ENCODE measurements around the gene TOMM22. TPM values are rescaled to one million over a fixed set of nuclear protein-coding genes. Genes with fewer than 3 reads are reported as not detected.
"Not testable (repeated sequence)": the region's sequence is repeated elsewhere in the genome, so short reads cannot be mapped to it uniquely, and the experiment has no call there.

TOMM22 gene
- 243 TPM for polyA plus RNA-seq (2012; ENCODE audit: insufficient read depth, insufficient read length, low read depth)

GRCh38 chr22:38681582-38682335 is at the start of gene TOMM22:
TSS of gene TOMM22 (plus strand) at chr22:38681957. CDS start at chr22:38681979, 22 bp downstream.
- DNase-seq, result peak; percentile 93
- Histone ChIP-seq H3K4me3 (ENCODE audit: low read depth, low read length) (peak within 1 kb of the TSS; percentile 100), H3K4me1 (no peaks in the 10 kb centered on the region), H3K27me3 (no peaks in the 10 kb centered on the region), H3K9me3 (no peaks in the 10 kb centered on the region), H3K36me3 (peaks cover 37% of the 10 kb centered on the region)
- TF ChIP-seq CTCF (IDR thresholded peaks at IDR 0.05; ENCODE audit: low read depth, low read length), result peak; percentile 65

- TF ChIP-seq CTCF (IDR thresholded peaks at IDR 0.05; ENCODE audit: low read depth, low read length), result no peak
- H3K27me3 ChIP-seq, result no peaks in the 10 kb centered on the region
- no peaks in the 10 kb centered on the region for H3K9me3 ChIP-seq
- no peaks in the 10 kb centered on the region; the same call in 1 of the 2 replicates for H3K36me3 ChIP-seq
- no peaks in the 10 kb centered on the region for H3K4me1 ChIP-seq
- no peak overlapping the region for H3K4me3 ChIP-seq (ENCODE audit: low read depth, low read length)
- no peak for DNase-seq
Observed at GRCh38 chr22:38632528-38632927, 49.2 kb upstream of the TOMM22 start.

GRCh38 chr22:38638216-38638615 is 43.5 kb upstream of the TOMM22 start:
- Histone ChIP-seq H3K4me1 (no peaks in the 10 kb centered on the region), H3K9me3 (no peaks in the 10 kb centered on the region; the same call in 1 of the 2 replicates), H3K27me3 (no peaks in the 10 kb centered on the region), H3K4me3 (ENCODE audit: low read depth, low read length) (no peak overlapping the region), H3K36me3 (no peaks in the 10 kb centered on the region)
- no peak for TF ChIP-seq CTCF (IDR thresholded peaks at IDR 0.05; ENCODE audit: low read depth, low read length)
- no peak for DNase-seq

- Histone ChIP-seq H3K4me1 (no peaks in the 10 kb centered on the region), H3K27me3 (no peaks in the 10 kb centered on the region)
- TF ChIP-seq CTCF (IDR thresholded peaks at IDR 0.05; ENCODE audit: low read depth, low read length), result no peak
Observed at GRCh38 chr22:38638728-38639127, 43.0 kb upstream of the TOMM22 start.

GRCh38 chr22:38641476-38642040 is 40.2 kb upstream of the TOMM22 start:
- Histone ChIP-seq H3K4me1 (no peaks in the 10 kb centered on the region), H3K36me3 (no peaks in the 10 kb centered on the region), H3K4me3 (ENCODE audit: low read depth, low read length) (no peak overlapping the region), H3K9me3 (no peaks in the 10 kb centered on the region; the same call in 1 of the 2 replicates), H3K27me3 (no peaks in the 10 kb centered on the region)
- no peak for DNase-seq
- TF ChIP-seq CTCF (IDR thresholded peaks at IDR 0.05; ENCODE audit: low read depth, low read length), result no peak

More at GRCh38 chr22:38638728-38639127, 43.0 kb upstream of the TOMM22 start:
- Histone ChIP-seq H3K9me3 (no peaks in the 10 kb centered on the region; the same call in 1 of the 2 replicates), H3K4me3 (ENCODE audit: low read depth, low read length) (no peak overlapping the region), H3K36me3 (no peaks in the 10 kb centered on the region)
- DNase-seq, result no peak

- not testable (repeated sequence) for H3K4me3 ChIP-seq (ENCODE audit: low read depth, low read length); DNase-seq; H3K9me3 ChIP-seq; H3K36me3 ChIP-seq; H3K4me1 ChIP-seq; H3K27me3 ChIP-seq
Observed at GRCh38 chr22:38644245-38644644, 37.5 kb upstream of the TOMM22 start.

Data from BE2C (cell line).